ENCODE data around the gene ZNF320.
"Not testable (repeated sequence)": the region's sequence is repeated elsewhere in the genome, so short reads cannot be mapped to it uniquely, and the experiment has no call there.

Gene ZNF320

GRCh38 chr19:52897138-52897935 lies at the start of gene ZNF320:
ZNF320 (minus strand) TSS chr19:52897635; CDS start chr19:52890255, 7,380 bp downstream.
- H3K27ac Mint-ChIP-seq, result peak within 1 kb of the TSS; percentile 79
- H3K4me3 Mint-ChIP-seq, result peak within 1 kb of the TSS; percentile 90
- no peaks in the 10 kb centered on the region for H3K27me3 Mint-ChIP-seq
- peaks cover 6% of the 10 kb centered on the region for H3K9me3 Mint-ChIP-seq (ENCODE audit: low read depth)
- peaks cover 18% of the 10 kb centered on the region for H3K36me3 Mint-ChIP-seq
- H3K4me1 Mint-ChIP-seq (ENCODE audit: low read depth), result peaks cover 10% of the 10 kb centered on the region

GRCh38 chr19:52946322-52947310 lies 49.2 kb upstream of the ZNF320 start:
- Mint-ChIP-seq H3K4me3 (no peak overlapping the region), H3K27me3 (no peaks in the 10 kb centered on the region), H3K9me3 (ENCODE audit: low read depth) (peaks cover 21% of the 10 kb centered on the region), H3K36me3 (peaks cover 37% of the 10 kb centered on the region), H3K4me1 (ENCODE audit: low read depth) (peaks cover 7% of the 10 kb centered on the region), H3K27ac (no peak overlapping the region)

GRCh38 chr19:52945652-52946321 lies 48.4 kb upstream of the ZNF320 start:
- H3K27me3 Mint-ChIP-seq, result no peaks in the 10 kb centered on the region
- H3K4me3 Mint-ChIP-seq, result no peak overlapping the region
- no peak overlapping the region for H3K27ac Mint-ChIP-seq
- H3K36me3 Mint-ChIP-seq, result peaks cover 30% of the 10 kb centered on the region
- H3K9me3 Mint-ChIP-seq (ENCODE audit: low read depth), result peaks cover 22% of the 10 kb centered on the region
- peaks cover 13% of the 10 kb centered on the region for H3K4me1 Mint-ChIP-seq (ENCODE audit: low read depth)

- H3K27ac Mint-ChIP-seq, H3K4me3 Mint-ChIP-seq, H3K27me3 Mint-ChIP-seq: not testable (repeated sequence)
- Mint-ChIP-seq H3K9me3 (ENCODE audit: low read depth) (peaks cover 13% of the 10 kb centered on the region), H3K4me1 (ENCODE audit: low read depth) (peaks cover 13% of the 10 kb centered on the region), H3K36me3 (peaks cover 22% of the 10 kb centered on the region)
Observed at GRCh38 chr19:52944703-52945493, 47.5 kb upstream of the ZNF320 start.

GRCh38 chr19:52943884-52944643 lies 46.6 kb upstream of the ZNF320 start:
- Mint-ChIP-seq H3K4me3 (no peak overlapping the region), H3K4me1 (ENCODE audit: low read depth) (peaks cover 13% of the 10 kb centered on the region), H3K36me3 (peaks cover 16% of the 10 kb centered on the region), H3K27ac (no peak overlapping the region), H3K27me3 (no peaks in the 10 kb centered on the region), H3K9me3 (ENCODE audit: low read depth) (peaks cover 7% of the 10 kb centered on the region)

GRCh38 chr19:52943134-52943883 lies 45.9 kb upstream of the ZNF320 start:
- H3K27ac Mint-ChIP-seq, result no peak overlapping the region
- peaks cover 13% of the 10 kb centered on the region for H3K9me3 Mint-ChIP-seq (ENCODE audit: low read depth)
- no peaks in the 10 kb centered on the region for H3K27me3 Mint-ChIP-seq
- peaks cover 16% of the 10 kb centered on the region for H3K4me1 Mint-ChIP-seq (ENCODE audit: low read depth)
- peak overlapping the region; percentile 93 for H3K4me3 Mint-ChIP-seq
- peaks cover 22% of the 10 kb centered on the region for H3K36me3 Mint-ChIP-seq

- Mint-ChIP-seq H3K27me3 (no peaks in the 10 kb centered on the region), H3K9me3 (ENCODE audit: low read depth) (peaks cover 13% of the 10 kb centered on the region), H3K4me3 (peak overlapping the region; percentile 93), H3K36me3 (peaks cover 24% of the 10 kb centered on the region), H3K4me1 (ENCODE audit: low read depth) (peaks cover 16% of the 10 kb centered on the region), H3K27ac (peak overlapping the region; percentile 89)
Observed at GRCh38 chr19:52942386-52943133, 45.1 kb upstream of the ZNF320 start.

- Mint-ChIP-seq H3K9me3 (ENCODE audit: low read depth) (peaks cover 13% of the 10 kb centered on the region), H3K36me3 (peaks cover 27% of the 10 kb centered on the region), H3K4me3 (peak overlapping the region; percentile 93), H3K27me3 (no peaks in the 10 kb centered on the region), H3K4me1 (ENCODE audit: low read depth) (peaks cover 16% of the 10 kb centered on the region), H3K27ac (peak overlapping the region; percentile 89)
Observed at GRCh38 chr19:52941941-52942385, 44.5 kb upstream of the ZNF320 start.

- peaks cover 32% of the 10 kb centered on the region for H3K36me3 Mint-ChIP-seq
- H3K9me3 Mint-ChIP-seq (ENCODE audit: low read depth), result peaks cover 13% of the 10 kb centered on the region
- H3K27ac Mint-ChIP-seq, result peak overlapping the region; percentile 89
- peaks cover 16% of the 10 kb centered on the region for H3K4me1 Mint-ChIP-seq (ENCODE audit: low read depth)
- H3K4me3 Mint-ChIP-seq, result peak overlapping the region; percentile 93
- H3K27me3 Mint-ChIP-seq, result not testable (repeated sequence)
Observed at GRCh38 chr19:52941523-52941922, 44.1 kb upstream of the ZNF320 start.

GRCh38 chr19:52940905-52941304 lies 43.5 kb upstream of the ZNF320 start:
- peak overlapping the region; percentile 93 for H3K4me3 Mint-ChIP-seq
- H3K4me1 Mint-ChIP-seq (ENCODE audit: low read depth), result peaks cover 16% of the 10 kb centered on the region
- H3K9me3 Mint-ChIP-seq (ENCODE audit: low read depth), result peaks cover 16% of the 10 kb centered on the region
- H3K27me3 Mint-ChIP-seq, H3K27ac Mint-ChIP-seq: not testable (repeated sequence)
- H3K36me3 Mint-ChIP-seq, result peaks cover 35% of the 10 kb centered on the region

GRCh38 chr19:52938761-52939160 lies 41.3 kb upstream of the ZNF320 start:
- H3K27ac Mint-ChIP-seq, result no peak overlapping the region
- peaks cover 16% of the 10 kb centered on the region for H3K4me1 Mint-ChIP-seq (ENCODE audit: low read depth)
- H3K4me3 Mint-ChIP-seq, result no peak overlapping the region
- H3K36me3 Mint-ChIP-seq, result peaks cover 32% of the 10 kb centered on the region
- no peaks in the 10 kb centered on the region for H3K27me3 Mint-ChIP-seq
- H3K9me3 Mint-ChIP-seq (ENCODE audit: low read depth), result peaks cover 13% of the 10 kb centered on the region

GRCh38 chr19:52936954-52937325 lies 39.5 kb upstream of the ZNF320 start:
- H3K4me3 Mint-ChIP-seq, result no peak overlapping the region
- H3K27me3 Mint-ChIP-seq, result no peaks in the 10 kb centered on the region
- peaks cover 20% of the 10 kb centered on the region for H3K9me3 Mint-ChIP-seq (ENCODE audit: low read depth)
- H3K36me3 Mint-ChIP-seq, result peaks cover 42% of the 10 kb centered on the region
- peaks cover 12% of the 10 kb centered on the region for H3K4me1 Mint-ChIP-seq (ENCODE audit: low read depth)
- no peak overlapping the region for H3K27ac Mint-ChIP-seq
